Liver (tissue), 9 donors: ENCODE results near the gene EBF4. TPM values are rescaled to one million over a fixed set of nuclear protein-coding genes. Genes with fewer than 3 reads are reported as not detected.

Experiments used
- DNase-seq: peaks from one replicate; pipeline ENCODE4 v3.0.0-alpha.2; 2017; ENCODE audit warnings: low spot score
- H3K27ac ChIP-seq, 2 donors: one replicate each; pipeline ENCODE4 v1.7.0; 2013; ENCODE audit warnings: inconsistent platforms in 2 of 2, low read length in 2 of 2, control low read depth in 1 of 2, low read depth in 1 of 2, mild to moderate bottlenecking in 1 of 2
- H3K27me3 ChIP-seq, 4 donors: one replicate each; pipeline versions ENCODE4 v1.6.1 to v1.7.0; 2013; ENCODE audit warnings: low read length in 3 of 4, inconsistent platforms in 1 of 4, mild to moderate bottlenecking in 1 of 4, moderate library complexity in 1 of 4; ENCODE audit not compliant: control insufficient read depth in 4 of 4, insufficient read depth in 4 of 4
- H3K36me3 ChIP-seq, 4 donors: one replicate each; pipeline versions ENCODE4 v1.6.1 to v1.7.0; 2013; ENCODE audit warnings: low read length in 3 of 4, mild to moderate bottlenecking in 3 of 4, low read depth in 1 of 4, moderate library complexity in 1 of 4; ENCODE audit not compliant: control insufficient read depth in 4 of 4, insufficient read depth in 3 of 4
- H3K4me1 ChIP-seq, 4 donors: one replicate each; pipeline versions ENCODE4 v1.6.1 to v1.7.0; 2013; ENCODE audit warnings: low read length in 3 of 4, mild to moderate bottlenecking in 3 of 4, moderate library complexity in 1 of 4; ENCODE audit not compliant: control insufficient read depth in 4 of 4, insufficient read depth in 4 of 4
- H3K4me3 ChIP-seq, 3 donors: one replicate each; pipeline versions ENCODE4 v1.6.1 to v1.7.0; 2013; ENCODE audit warnings: low read length in 3 of 3, control low read depth in 1 of 3, low read depth in 1 of 3, mild to moderate bottlenecking in 1 of 3
- H3K9ac ChIP-seq, 2 donors: one replicate each; pipeline ENCODE4 v1.7.0; 2013; ENCODE audit warnings: low read length in 2 of 2, mild to moderate bottlenecking in 2 of 2, moderate library complexity in 2 of 2, control low read depth in 1 of 2, low read depth in 1 of 2
- H3K9me3 ChIP-seq, 4 donors: one replicate each; pipeline versions ENCODE4 v1.6.1 to v1.7.0; 2013; ENCODE audit warnings: low read length in 3 of 4; ENCODE audit not compliant: control insufficient read depth in 4 of 4
- EGR1 ChIP-seq, 2 donors: IDR thresholded peaks; 2 replicates each; pipeline ENCODE4 v1.6.1; 2016 to 2018; ENCODE audit warnings: antibody characterized with exemption in 2 of 2, low read depth in 2 of 2
- FOXA1 ChIP-seq: IDR thresholded peaks from 2 replicates; pipeline ENCODE4 v1.6.1; 2016; ENCODE audit warnings: antibody characterized with exemption
- GABPA ChIP-seq, 2 donors: IDR thresholded peaks in 1 of 2; conservative IDR thresholded peaks in 1 of 2; 2 replicates each; pipeline ENCODE4 v1.6.1; 2016; ENCODE audit warnings: antibody characterized with exemption in 2 of 2, mild to moderate bottlenecking in 1 of 2, moderate library complexity in 1 of 2
- JUND ChIP-seq, 2 donors: IDR thresholded peaks; 2 replicates each; pipeline ENCODE4 v1.6.1; 2016; ENCODE audit warnings: antibody characterized with exemption in 2 of 2
- NR2F2 ChIP-seq: IDR thresholded peaks from 2 replicates; pipeline ENCODE4 v1.6.1; 2016; ENCODE audit warnings: antibody characterized with exemption
- RAD21 ChIP-seq, 2 donors: IDR thresholded peaks; 2 replicates each; pipeline ENCODE4 v1.6.1; 2016; ENCODE audit warnings: antibody characterized with exemption in 2 of 2, mild to moderate bottlenecking in 2 of 2
- REST ChIP-seq: IDR thresholded peaks from 2 replicates; pipeline ENCODE4 v1.6.1; 2016; ENCODE audit warnings: antibody characterized with exemption, mild to moderate bottlenecking
- RXRA ChIP-seq, 2 donors: IDR thresholded peaks; 2 replicates each; pipeline ENCODE4 v1.6.1; 2017 to 2018; ENCODE audit warnings: antibody characterized with exemption in 2 of 2, mild to moderate bottlenecking in 1 of 2
- TAF1 ChIP-seq: conservative IDR thresholded peaks from 2 replicates; pipeline ENCODE4 v1.6.1; 2016; ENCODE audit warnings: antibody characterized with exemption, mild to moderate bottlenecking
- YY1 ChIP-seq: IDR thresholded peaks from 2 replicates; pipeline ENCODE4 v1.6.1; 2016; ENCODE audit warnings: antibody characterized with exemption, mild to moderate bottlenecking
- WGBS: extraction: QIAGEN DNeasy Blood & Tissue Kit; methylation state at CpG from one replicate; pipeline ENCODE4 v1.1.7; 2013; 5-methylcytosine and 5-hydroxymethylcytosine counted together
- polyA plus RNA-seq, 2 donors: library from polyadenylated mRNA; stranded (reverse) in 1 of 2; unstranded in 1 of 2; fragments of 200-250 nt in 1 of 2; fragments of >200 nt in 1 of 2; fragmentation: Nextera tagmentation in 1 of 2; extraction: Ambion mirVana in 1 of 2; gene quantifications; one replicate each; pipeline versions ENCODE4 v1.2.1 to v1.2.3, GENCODE V29; 2013 to 2015
- total RNA-seq, 2 donors: library from RNA; depleted of rRNA; stranded (reverse); fragments of >200 nt; gene quantifications; one replicate each; pipeline ENCODE4 v1.2.3, GENCODE V29; 2014
- TF ChIP-seq, protein P1 (sequence below): IDR thresholded peaks from 2 replicates; pipeline ENCODE4 v1.6.1; 2016; ENCODE audit warnings: antibody characterized with exemption
- TF ChIP-seq, protein P2 (sequence below): IDR thresholded peaks from 2 replicates; pipeline ENCODE4 v1.6.1; 2016; ENCODE audit warnings: antibody characterized with exemption
- donor health status: healthy.
- donor health status: healthy.
- donor health status: healthy.
- donor health status: healthy.
- donor health status: healthy.

EBF4 gene
- total and polyA plus RNA-seq, 4 donors: 2.3 to 4.0 (median 2.9) TPM

DNA sequence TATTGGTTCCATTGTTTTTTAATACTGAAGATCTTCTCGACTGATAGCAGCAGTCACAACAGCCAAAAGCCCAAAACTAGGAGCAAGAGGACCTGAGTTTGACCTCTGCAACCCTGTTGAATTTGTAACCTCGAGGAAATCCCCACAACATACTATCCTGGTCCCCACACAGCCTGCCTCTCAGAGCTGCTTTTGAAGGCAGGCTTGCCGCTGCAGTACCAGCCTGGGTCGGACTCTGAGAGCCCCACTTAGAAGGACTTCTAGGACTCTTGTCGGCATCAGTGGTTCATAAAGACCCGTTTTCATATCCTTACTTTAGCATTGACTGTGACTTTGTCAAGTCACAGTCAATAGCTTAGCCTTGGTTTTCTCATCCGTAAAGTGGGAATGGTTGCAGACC is 49.3 kb downstream of the EBF4 start (continued):
- no peak for TF ChIP-seq REST

GRCh38 chr20:2742431-2742830 is 49.9 kb downstream of the EBF4 start:
- no peak overlapping the region for H3K4me3 ChIP-seq
- peaks cover 0 to 2% (median 0%) of the 10 kb centered on the region in 4 donors for H3K27me3 ChIP-seq
- H3K9ac ChIP-seq: no peak overlapping the region
- H3K4me1 ChIP-seq: no peaks in the 10 kb centered on the region
- DNase-seq: no peak
- TF ChIP-seq JUND (IDR thresholded peaks at IDR 0.05) (no peak), TAF1 (no peak), REST (no peak), YY1 (no peak), GABPA (IDR thresholded peaks at IDR 0.05 in 1 of 2, conservative IDR thresholded peaks at IDR 0.05 in 1 of 2) (no peak), FOXA1 (no peak), RAD21 (IDR thresholded peaks at IDR 0.05) (no peak), RXRA (IDR thresholded peaks at IDR 0.05) (no peak), NR2F2 (no peak), EGR1 (IDR thresholded peaks at IDR 0.05; ENCODE audit: low read depth in 2 of 2) (no peak)
- TF ChIP-seq, protein P1, sequence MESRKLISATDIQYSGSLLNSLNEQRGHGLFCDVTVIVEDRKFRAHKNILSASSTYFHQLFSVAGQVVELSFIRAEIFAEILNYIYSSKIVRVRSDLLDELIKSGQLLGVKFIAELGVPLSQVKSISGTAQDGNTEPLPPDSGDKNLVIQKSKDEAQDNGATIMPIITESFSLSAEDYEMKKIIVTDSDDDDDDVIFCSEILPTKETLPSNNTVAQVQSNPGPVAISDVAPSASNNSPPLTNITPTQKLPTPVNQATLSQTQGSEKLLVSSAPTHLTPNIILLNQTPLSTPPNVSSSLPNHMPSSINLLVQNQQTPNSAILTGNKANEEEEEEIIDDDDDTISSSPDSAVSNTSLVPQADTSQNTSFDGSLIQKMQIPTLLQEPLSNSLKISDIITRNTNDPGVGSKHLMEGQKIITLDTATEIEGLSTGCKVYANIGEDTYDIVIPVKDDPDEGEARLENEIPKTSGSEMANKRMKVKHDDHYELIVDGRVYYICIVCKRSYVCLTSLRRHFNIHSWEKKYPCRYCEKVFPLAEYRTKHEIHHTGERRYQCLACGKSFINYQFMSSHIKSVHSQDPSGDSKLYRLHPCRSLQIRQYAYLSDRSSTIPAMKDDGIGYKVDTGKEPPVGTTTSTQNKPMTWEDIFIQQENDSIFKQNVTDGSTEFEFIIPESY: no peak
- TF ChIP-seq, protein P2, sequence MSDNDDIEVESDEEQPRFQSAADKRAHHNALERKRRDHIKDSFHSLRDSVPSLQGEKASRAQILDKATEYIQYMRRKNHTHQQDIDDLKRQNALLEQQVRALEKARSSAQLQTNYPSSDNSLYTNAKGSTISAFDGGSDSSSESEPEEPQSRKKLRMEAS: no peak
- no peak overlapping the region for H3K27ac ChIP-seq
- H3K36me3 ChIP-seq: no peaks in the 10 kb centered on the region
- H3K9me3 ChIP-seq: no peaks in the 10 kb centered on the region
- 70% methylated on average over 2 of the region's 2 CpGs for WGBS
